GM12892 (cell line): Measurements from ENCODE around the gene ZNF367.
"Not testable (repeated sequence)": the region's sequence is repeated elsewhere in the genome, so short reads cannot be mapped to it uniquely, and the experiment has no call there.

Source experiments
- DNase-seq: peaks from one replicate; pipeline ENCODE4 v3.0.0; 2011; ENCODE audit not compliant: insufficient read length
- FAIRE-seq: peaks from 2 replicates; lab custom pipeline; 2011; peaks lifted over from hg19 to GRCh38; lab: Jason Lieb, UNC
- POLR2A ChIP-seq: IDR thresholded peaks from 2 replicates; pipeline ENCODE4 v1.6.1; 2011; ENCODE audit warnings: low read depth, low read length, control low read depth
- POLR2AphosphoS5 ChIP-seq: IDR thresholded peaks from 2 replicates; pipeline ENCODE4 v1.6.1; 2011; ENCODE audit warnings: low read depth, low read length, control low read depth
- TAF1 ChIP-seq: IDR thresholded peaks from 2 replicates; pipeline ENCODE4 v1.6.1; 2011; ENCODE audit warnings: low read depth, mild to moderate bottlenecking, control low read depth, low read length, borderline replicate concordance

Gene ZNF367

DNA sequence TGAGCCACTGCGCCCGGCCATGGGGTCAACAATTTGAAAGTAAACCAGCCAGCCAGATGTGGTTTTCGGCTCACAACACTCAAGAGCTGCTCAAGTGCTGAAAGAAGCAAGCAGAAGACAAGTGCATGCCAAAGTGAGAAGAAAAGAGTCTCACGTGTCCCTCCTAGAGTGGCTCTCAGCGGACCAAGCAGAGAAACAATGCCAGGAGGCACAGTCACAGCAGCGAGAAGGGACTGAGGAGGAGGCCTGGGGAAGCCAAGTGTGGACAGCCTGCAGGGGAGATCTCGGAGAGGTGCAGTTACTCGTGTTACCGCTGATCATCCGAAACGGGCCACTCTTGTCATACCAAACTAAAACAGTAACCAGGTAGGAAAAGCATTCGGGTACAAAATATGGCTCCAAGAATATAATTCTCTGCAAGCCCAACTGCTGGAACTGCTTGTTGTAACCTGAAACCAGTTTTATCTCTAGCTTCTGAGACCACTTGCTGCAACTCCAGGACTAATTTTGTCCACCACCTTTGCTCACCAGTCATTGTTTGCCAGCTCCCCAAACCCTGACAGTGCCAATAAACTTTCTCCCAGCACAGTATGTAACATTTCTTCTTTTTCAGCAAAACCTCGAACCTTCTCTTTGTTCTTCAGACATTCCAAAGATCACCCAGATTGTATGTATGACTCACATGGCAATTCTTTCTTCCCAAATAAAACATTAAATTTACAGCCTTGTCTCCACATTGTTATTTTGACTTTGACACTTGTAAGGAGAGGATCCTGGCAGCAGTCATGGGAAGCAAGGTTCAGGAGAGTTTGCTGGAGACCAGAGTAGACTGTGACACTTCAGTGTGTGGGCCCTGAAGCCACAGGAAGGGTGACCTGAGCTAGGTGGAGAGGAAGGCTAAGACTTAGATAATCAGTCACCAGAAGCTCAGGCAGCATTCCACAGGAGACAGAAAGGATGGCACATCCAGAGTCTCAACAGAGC is 41.0 kb downstream of the ZNF367 start:
- FAIRE-seq: no peak

DNA sequence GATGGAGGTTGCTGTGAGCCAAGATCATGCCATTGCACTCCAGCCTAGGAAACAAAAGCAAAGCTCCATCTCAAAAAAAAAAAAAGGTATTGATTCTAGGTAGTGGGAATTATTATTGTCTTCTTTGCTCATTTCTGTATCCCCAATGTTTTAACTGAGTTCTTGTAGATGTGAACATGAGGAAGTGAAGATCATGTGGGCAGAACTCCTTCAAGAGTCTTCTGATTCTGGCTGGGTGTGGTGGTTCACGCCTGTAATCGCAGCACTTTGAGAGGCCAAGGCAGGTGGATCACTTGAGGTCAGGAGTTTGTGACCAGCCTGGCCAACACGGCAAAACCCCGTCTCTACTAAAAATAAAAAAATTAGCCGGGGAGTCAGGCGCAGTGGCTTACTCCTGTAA is 42.7 kb downstream of the ZNF367 start:
- not testable (repeated sequence) for FAIRE-seq

More for the DNA sequence above, 41.0 kb downstream of the ZNF367 start:
- no peak for DNase-seq
- TF ChIP-seq TAF1 (no peak), POLR2AphosphoS5 (no peak), POLR2A (no peak)

GRCh38 chr9:96367943-96368342 is 50.2 kb downstream of the ZNF367 start:
- no peak for TF ChIP-seq POLR2A
- TF ChIP-seq TAF1: no peak
- TF ChIP-seq POLR2AphosphoS5: no peak
- DNase-seq (no peak), FAIRE-seq (no peak)

More for the DNA sequence above, 42.7 kb downstream of the ZNF367 start:
- not testable (repeated sequence) for DNase-seq

- TF ChIP-seq POLR2AphosphoS5: no peak
- TF ChIP-seq POLR2A: no peak
- no peak for TF ChIP-seq TAF1
- FAIRE-seq: no peak
Measured at GRCh38 chr9:96363175-96363967, 54.8 kb downstream of the ZNF367 start.

GRCh38 chr9:96362119-96362518 is 56.1 kb downstream of the ZNF367 start:
- FAIRE-seq, DNase-seq: not testable (repeated sequence)

More at GRCh38 chr9:96363175-96363967, 54.8 kb downstream of the ZNF367 start:
- no peak for DNase-seq

DNA sequence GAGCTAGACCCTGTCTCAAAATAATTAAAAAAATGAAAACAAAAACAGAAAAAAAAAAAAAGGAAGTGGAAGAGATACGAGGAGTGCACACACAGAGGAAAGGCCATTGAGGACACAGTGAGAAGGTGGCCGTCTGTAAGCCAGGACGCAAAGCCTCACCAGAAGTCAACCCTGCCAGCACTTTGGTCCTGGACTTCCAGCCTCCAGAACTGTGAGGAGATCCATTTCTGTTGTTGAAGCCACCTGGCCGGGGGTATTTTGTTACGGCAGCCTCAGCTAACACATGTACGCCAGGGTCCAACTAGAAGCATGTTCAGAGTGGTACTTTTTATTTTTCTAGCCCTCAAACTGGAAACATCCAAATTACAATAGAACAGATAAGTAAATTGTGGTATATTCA is 56.5 kb downstream of the ZNF367 start:
- TF ChIP-seq TAF1: no peak
- TF ChIP-seq POLR2AphosphoS5: no peak
- no peak for TF ChIP-seq POLR2A
- no peak for DNase-seq
- FAIRE-seq: no peak

- DNase-seq (no peak), FAIRE-seq (no peak)
Measured at GRCh38 chr9:96360976-96361375, 57.2 kb downstream of the ZNF367 start.

DNA sequence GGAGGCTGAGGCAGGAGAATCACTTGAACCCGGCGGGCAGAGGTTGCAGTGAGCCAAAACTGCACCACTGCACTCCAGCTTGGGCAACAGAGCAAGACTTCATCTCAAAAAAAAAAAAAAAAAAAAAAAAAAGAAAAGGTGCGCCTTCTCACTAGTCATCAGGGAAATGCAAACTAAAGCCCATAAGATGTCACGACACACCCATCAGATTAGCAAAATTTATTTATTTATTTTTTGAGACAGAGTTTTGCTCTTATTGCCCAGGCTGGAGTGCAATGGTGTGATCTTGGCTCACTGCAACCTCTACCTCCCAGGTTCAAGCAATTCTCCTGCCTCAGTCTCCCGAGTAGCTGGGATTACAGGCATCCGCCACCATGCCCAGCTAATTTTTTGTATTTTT is 57.6 kb downstream of the ZNF367 start:
- not testable (repeated sequence) for FAIRE-seq, DNase-seq

More at GRCh38 chr9:96360976-96361375, 57.2 kb downstream of the ZNF367 start:
- TF ChIP-seq POLR2A: no peak
- no peak for TF ChIP-seq TAF1
- no peak for TF ChIP-seq POLR2AphosphoS5

- DNase-seq (no peak), FAIRE-seq (no peak)
- TF ChIP-seq POLR2A (no peak), TAF1 (no peak), POLR2AphosphoS5 (no peak)
Measured at GRCh38 chr9:96350866-96351265, 67.3 kb downstream of the ZNF367 start.

- no peak for DNase-seq
Measured at GRCh38 chr9:96348261-96348660, 69.9 kb downstream of the ZNF367 start.

GRCh38 chr9:96345551-96345950 is 72.6 kb downstream of the ZNF367 start:
- FAIRE-seq (no peak), DNase-seq (no peak)
- TF ChIP-seq POLR2A: no peak
- TF ChIP-seq TAF1: no peak
- TF ChIP-seq POLR2AphosphoS5: no peak

More at GRCh38 chr9:96348261-96348660, 69.9 kb downstream of the ZNF367 start:
- TF ChIP-seq TAF1 (no peak), POLR2A (no peak), POLR2AphosphoS5 (no peak)
- no peak for FAIRE-seq
